PC-9 (cell line): ENCODE results near the gene PARP12. TPM values are rescaled to one million over a fixed set of nuclear protein-coding genes. Genes with fewer than 3 reads are reported as not detected.

Source experiments
- BruUV-seq: library from RNA; stranded (reverse); fragments of 400-500 nt; replicated peaks from 2 replicates; lab custom pipeline; 2021; lab: Mats Ljungman, UMichigan
- CTCF ChIA-PET: fragments of 300-600 bp; sonication (Branson Sonifier 250); formaldehyde crosslinking; loops from one replicate; lab custom pipeline; 2022; ENCODE audit warnings: antibody characterized with exemption; lab: Charles Lee
- POLR2A ChIA-PET: fragments of 300-600 bp; sonication (Branson Sonifier 250); formaldehyde crosslinking; loops from one replicate; lab custom pipeline; 2022; ENCODE audit warnings: antibody characterized with exemption; ENCODE audit not compliant: unreplicated experiment; lab: Charles Lee
- DNase-seq, 2 experiments: peaks; one replicate each; pipeline versions ENCODE4 v3.0.0 to v3.0.0-alpha.2; 2015 to 2022; ENCODE audit warnings: mixed read lengths in 1 of 2
- H2AFZ ChIP-seq: fragments of 200-600 bp; sonication (generic); 2 replicates; pipeline ENCODE4 v1.8.1; 2017; ENCODE audit warnings: antibody characterized with exemption
- H3F3A ChIP-seq: fragments of 200-600 bp; sonication (generic); 2 replicates; pipeline ENCODE4 v1.8.1; 2017; ENCODE audit warnings: antibody characterized with exemption, mild to moderate bottlenecking, low read depth; ENCODE audit not compliant: insufficient read depth
- H3K27ac ChIP-seq: fragments of 200-600 bp; sonication (generic); 2 replicates; pipeline ENCODE4 v1.6.1; 2016; ENCODE audit warnings: mixed run types
- H3K27me3 ChIP-seq: fragments of 200-600 bp; sonication (generic); 2 replicates; pipeline ENCODE4 v1.6.1; 2016; ENCODE audit warnings: low read depth, mixed run types; ENCODE audit not compliant: insufficient read depth
- H3K36me3 ChIP-seq: fragments of 200-600 bp; sonication (generic); 2 replicates; pipeline ENCODE4 v1.6.1; 2016; ENCODE audit warnings: low read depth, mixed run types
- H3K4me1 ChIP-seq: fragments of 200-600 bp; sonication (generic); replicated peaks from 2 replicates; pipeline ENCODE4 v1.6.1; 2016; ENCODE audit warnings: mixed run types; ENCODE audit not compliant: insufficient read depth
- H3K4me2 ChIP-seq: fragments of 200-600 bp; sonication (generic); 2 replicates; pipeline ENCODE4 v1.6.1; 2017; ENCODE audit warnings: mixed run types
- H3K4me3 ChIP-seq: fragments of 200-600 bp; sonication (generic); 2 replicates; pipeline ENCODE4 v1.6.1; 2016; ENCODE audit warnings: mixed run types
- H3K79me2 ChIP-seq: fragments of 200-600 bp; sonication (generic); 2 replicates; pipeline ENCODE4 v1.6.1; 2017; ENCODE audit warnings: low read depth, mixed run types
- H3K9me2 ChIP-seq: fragments of 200-600 bp; sonication (generic); 2 replicates; pipeline ENCODE4 v1.8.1; 2017; ENCODE audit warnings: mild to moderate bottlenecking; ENCODE audit not compliant: insufficient read depth
- H3K9me3 ChIP-seq: fragments of 200-600 bp; sonication (generic); 2 replicates; pipeline ENCODE4 v1.8.1; 2016; ENCODE audit warnings: low read depth; ENCODE audit not compliant: insufficient read depth
- H4K20me1 ChIP-seq: fragments of 200-600 bp; sonication (generic); 2 replicates; pipeline ENCODE4 v1.8.1; 2017; ENCODE audit not compliant: insufficient read depth
- CTCF ChIP-seq: fragments of 200-600 bp; sonication (generic); conservative IDR thresholded peaks from 2 replicates; pipeline ENCODE4 v1.6.1; 2017; ENCODE audit warnings: mixed run types, antibody characterized with exemption, mild to moderate bottlenecking, moderate library complexity
- EZH2 ChIP-seq: fragments of 200-600 bp; sonication (generic); IDR thresholded peaks from 2 replicates; pipeline ENCODE4 v1.8.0; 2017; ENCODE audit warnings: antibody characterized with exemption, low read depth
- intact Hi-C: fragments of 100-400 bp; cut with micrococcal nuclease; formaldehyde crosslinking; loops from one replicate; pipeline ENCODE4 v1.10.0; 2022; ENCODE audit not compliant: unreplicated experiment
- total RNA-seq: library from RNA; stranded (reverse); gene quantifications from 2 replicates; pipeline ENCODE4 v1.2.3, GENCODE V29; 2021

PARP12 gene
- total RNA-seq, 1 experiment from 2014 or later = 32.4 TPM

DNA sequence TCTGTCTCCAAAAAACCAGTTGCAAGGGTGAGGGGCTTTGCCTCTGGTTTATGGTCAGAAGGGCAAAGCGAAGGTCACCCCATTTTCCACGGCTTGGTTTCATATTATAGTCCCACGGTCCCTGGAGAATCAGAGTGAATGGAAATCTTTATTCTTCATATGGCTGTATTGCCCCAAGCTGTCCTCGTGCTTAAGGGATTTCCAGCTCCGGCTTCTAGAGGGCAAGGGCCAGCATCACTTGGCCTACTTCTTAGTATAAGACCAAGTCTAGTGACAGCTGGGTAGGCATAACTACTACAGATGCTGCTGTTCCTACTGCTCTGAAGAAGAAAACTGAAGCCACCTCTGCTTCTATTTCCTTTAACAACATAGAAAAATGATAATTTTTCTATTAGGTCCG is 63.2 kb downstream of the PARP12 start:
- no TSS peak for BruUV-seq
- intact Hi-C loops = no loop called here
- H3K9me2 ChIP-seq = no peaks in the 10 kb centered on the region
- TF ChIP-seq EZH2 (no peak), CTCF (no peak)
- DNase-seq = no peak
- H3K4me1 ChIP-seq = no peaks in the 10 kb centered on the region
- H3K4me2 ChIP-seq = no peak overlapping the region
- H3F3A ChIP-seq = no peaks in the 10 kb centered on the region
- H3K27ac ChIP-seq = no peak overlapping the region
- H3K36me3 ChIP-seq = no peaks in the 10 kb centered on the region
- ChIA-PET CTCF (no interaction called here), POLR2A (no interaction called here)
- no peaks in the 10 kb centered on the region for H3K79me2 ChIP-seq
- H3K9me3 ChIP-seq = no peaks in the 10 kb centered on the region
- no peak overlapping the region for H2AFZ ChIP-seq
- no peak overlapping the region for H3K4me3 ChIP-seq
- H3K27me3 ChIP-seq = no peaks in the 10 kb centered on the region
- no peaks in the 10 kb centered on the region for H4K20me1 ChIP-seq

DNA sequence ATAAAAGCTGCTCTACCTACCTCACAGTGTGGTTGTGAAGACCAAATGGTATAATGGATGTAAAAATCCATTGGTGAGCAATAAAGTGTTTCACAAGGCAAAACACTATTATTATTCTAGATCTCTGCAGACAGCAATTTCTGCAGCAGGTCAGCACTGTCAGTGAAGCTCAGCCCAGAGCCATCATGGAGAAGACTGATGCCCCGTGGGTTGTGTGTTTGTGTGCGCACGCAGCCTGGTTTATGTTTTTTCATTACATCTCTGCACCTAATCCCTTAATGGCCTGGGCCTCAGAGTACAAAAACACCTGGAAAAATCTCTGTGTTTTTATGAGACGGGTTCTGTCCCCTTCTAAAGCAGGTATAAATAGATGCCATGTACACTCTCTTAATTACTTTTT is 64.2 kb downstream of the PARP12 start:
- intact Hi-C loops = no loop called here

DNA sequence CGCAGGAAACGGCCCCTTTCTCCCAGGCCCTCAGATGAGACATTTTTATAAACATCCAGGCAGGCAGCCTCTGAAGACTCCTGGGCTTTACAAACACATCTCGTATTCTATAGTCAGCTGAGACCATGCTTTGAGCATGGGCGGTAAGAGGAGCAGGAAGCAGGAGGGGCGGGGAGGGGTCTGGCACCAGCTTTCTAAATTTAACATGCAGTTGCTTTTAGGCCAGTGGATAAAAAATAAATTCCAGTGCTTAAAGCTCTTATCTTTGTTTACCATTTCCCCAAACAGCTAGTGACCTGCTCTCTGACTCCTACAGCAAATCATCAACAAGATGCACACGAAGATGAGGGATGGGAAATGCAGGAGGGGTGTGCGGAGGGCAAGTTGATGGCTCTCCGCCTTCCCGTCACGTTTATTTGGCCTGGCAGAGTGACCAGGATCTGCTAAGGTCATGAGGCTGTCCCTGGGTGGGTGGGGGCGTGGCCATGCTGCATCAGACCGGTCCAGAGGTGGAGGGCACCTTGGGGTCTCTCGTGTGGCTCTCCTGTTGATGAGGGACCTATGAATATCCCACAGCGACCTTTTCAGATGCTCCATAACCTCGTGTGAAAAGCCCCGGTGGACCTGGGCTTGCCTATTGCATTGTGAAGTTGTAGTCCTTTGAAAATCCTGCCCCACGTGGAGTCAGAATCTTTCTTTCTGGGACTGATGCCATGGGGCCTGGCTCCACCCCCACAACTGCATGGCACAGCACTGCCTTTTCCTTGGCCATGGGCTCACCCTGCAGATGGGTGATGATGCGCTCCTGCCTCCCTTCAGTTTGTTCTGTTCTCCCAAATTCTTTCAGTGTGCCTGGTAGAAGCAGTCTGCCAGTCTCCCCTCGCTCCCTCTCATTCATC is 67.5 kb downstream of the PARP12 start:
- H2AFZ ChIP-seq = no peak overlapping the region
- BruUV-seq = no TSS peak
- intact Hi-C loops = no loop called here
- H3K9me3 ChIP-seq = no peaks in the 10 kb centered on the region
- H3K9me2 ChIP-seq = no peaks in the 10 kb centered on the region
- no peaks in the 10 kb centered on the region for H3K36me3 ChIP-seq
- H3F3A ChIP-seq = no peaks in the 10 kb centered on the region
- POLR2A ChIA-PET = interaction anchor here (0.7 kb wide), 1 partner anchor 15 kb away, joined by 3 read pairs; no protein-coding TSS in a partner anchor
- no peaks in the 10 kb centered on the region for H3K79me2 ChIP-seq
- no peak for DNase-seq
- no peak overlapping the region for H3K4me3 ChIP-seq
- no peak overlapping the region for H3K4me2 ChIP-seq
- TF ChIP-seq EZH2 = no peak
- no peak for TF ChIP-seq CTCF
- no peak overlapping the region for H3K27ac ChIP-seq
- no peaks in the 10 kb centered on the region for H3K27me3 ChIP-seq
- no peaks in the 10 kb centered on the region for H4K20me1 ChIP-seq
- CTCF ChIA-PET = interaction anchor here (0.6 kb wide), 2 partner anchors 219 to 376 kb away, joined by 3 read pairs; no protein-coding TSS in a partner anchor
- H3K4me1 ChIP-seq = no peaks in the 10 kb centered on the region

More for the DNA sequence above, 64.2 kb downstream of the PARP12 start:
- Histone ChIP-seq H3K27ac (no peak overlapping the region), H3F3A (no peaks in the 10 kb centered on the region), H3K9me3 (no peaks in the 10 kb centered on the region), H3K4me2 (no peak overlapping the region), H3K4me3 (no peak overlapping the region), H2AFZ (no peak overlapping the region), H3K4me1 (no peaks in the 10 kb centered on the region), H3K27me3 (no peaks in the 10 kb centered on the region), H4K20me1 (no peaks in the 10 kb centered on the region), H3K36me3 (no peaks in the 10 kb centered on the region), H3K9me2 (no peaks in the 10 kb centered on the region), H3K79me2 (no peaks in the 10 kb centered on the region)
- CTCF ChIA-PET = interaction anchor here (0.6 to 1.0 kb wide), 2 partner anchors 9 to 380 kb away, joined by 3 read pairs; no protein-coding TSS in a partner anchor
- BruUV-seq = no TSS peak
- DNase-seq = no peak
- POLR2A ChIA-PET = no interaction called here
- TF ChIP-seq EZH2 = no peak
- no peak for TF ChIP-seq CTCF
